ENCODE data around the gene MTNR1B.

The MTNR1B gene

DNA sequence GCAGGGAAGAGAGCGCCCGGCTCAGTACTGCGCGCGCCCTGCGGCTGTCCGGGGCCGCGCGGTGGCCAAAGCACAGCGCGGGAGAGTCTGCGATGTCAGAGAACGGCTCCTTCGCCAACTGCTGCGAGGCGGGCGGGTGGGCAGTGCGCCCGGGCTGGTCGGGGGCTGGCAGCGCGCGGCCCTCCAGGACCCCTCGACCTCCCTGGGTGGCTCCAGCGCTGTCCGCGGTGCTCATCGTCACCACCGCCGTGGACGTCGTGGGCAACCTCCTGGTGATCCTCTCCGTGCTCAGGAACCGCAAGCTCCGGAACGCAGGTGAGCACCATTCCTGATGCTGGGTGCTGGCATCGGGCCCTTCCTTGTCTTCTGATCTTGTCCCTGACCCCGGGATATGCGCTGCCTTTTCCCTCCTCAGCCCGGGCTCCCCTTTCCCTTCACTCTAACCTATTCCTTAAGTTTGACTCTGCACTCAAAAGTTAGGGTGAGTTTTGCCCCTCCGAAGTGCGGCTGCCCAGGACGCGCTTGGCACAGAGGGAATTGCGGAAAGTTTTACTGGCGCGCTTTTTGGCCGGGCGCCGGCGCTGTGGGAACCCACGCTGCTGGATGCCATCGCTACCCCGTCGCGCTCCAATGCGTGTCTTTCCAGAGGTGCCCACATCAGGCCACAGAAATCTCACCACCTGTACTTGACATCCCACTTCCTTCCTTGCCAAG is at the start of gene MTNR1B:
MTNR1B (plus strand) TSS at position 18 of the 714 bp plus-strand sequence; CDS start at position 93, 75 bp downstream.
- TF ChIP-seq, protein P1, sequence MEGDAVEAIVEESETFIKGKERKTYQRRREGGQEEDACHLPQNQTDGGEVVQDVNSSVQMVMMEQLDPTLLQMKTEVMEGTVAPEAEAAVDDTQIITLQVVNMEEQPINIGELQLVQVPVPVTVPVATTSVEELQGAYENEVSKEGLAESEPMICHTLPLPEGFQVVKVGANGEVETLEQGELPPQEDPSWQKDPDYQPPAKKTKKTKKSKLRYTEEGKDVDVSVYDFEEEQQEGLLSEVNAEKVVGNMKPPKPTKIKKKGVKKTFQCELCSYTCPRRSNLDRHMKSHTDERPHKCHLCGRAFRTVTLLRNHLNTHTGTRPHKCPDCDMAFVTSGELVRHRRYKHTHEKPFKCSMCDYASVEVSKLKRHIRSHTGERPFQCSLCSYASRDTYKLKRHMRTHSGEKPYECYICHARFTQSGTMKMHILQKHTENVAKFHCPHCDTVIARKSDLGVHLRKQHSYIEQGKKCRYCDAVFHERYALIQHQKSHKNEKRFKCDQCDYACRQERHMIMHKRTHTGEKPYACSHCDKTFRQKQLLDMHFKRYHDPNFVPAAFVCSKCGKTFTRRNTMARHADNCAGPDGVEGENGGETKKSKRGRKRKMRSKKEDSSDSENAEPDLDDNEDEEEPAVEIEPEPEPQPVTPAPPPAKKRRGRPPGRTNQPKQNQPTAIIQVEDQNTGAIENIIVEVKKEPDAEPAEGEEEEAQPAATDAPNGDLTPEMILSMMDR (IDR thresholded peaks at IDR 0.05; ENCODE audit: extremely low read depth, missing control alignments) = no peak
- DNase-seq (ENCODE audit: low spot score) = no peak

DNA sequence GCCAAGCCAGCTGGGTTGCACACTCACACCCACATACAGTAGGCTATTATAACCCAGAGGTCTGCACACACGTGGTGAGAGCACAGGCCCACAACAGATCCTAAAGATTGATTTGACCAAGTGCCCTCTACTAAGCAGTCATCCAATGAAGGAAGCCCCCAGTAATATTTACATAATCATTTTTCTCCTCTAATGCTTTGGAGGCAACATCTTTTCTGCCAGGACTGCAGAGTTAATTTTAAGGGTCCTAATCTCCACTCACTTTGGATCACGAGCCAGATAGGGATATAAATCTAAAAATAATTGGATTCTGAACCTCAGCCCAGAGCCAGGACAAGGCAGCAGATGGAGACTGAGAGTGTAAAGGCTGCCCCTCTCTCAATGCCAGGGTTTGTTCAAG is 49.1 kb upstream of the MTNR1B start:
- no peak for DNase-seq (ENCODE audit: low spot score)
- TF ChIP-seq, protein P1 (IDR thresholded peaks at IDR 0.05; ENCODE audit: extremely low read depth, missing control alignments) = no peak

DNA sequence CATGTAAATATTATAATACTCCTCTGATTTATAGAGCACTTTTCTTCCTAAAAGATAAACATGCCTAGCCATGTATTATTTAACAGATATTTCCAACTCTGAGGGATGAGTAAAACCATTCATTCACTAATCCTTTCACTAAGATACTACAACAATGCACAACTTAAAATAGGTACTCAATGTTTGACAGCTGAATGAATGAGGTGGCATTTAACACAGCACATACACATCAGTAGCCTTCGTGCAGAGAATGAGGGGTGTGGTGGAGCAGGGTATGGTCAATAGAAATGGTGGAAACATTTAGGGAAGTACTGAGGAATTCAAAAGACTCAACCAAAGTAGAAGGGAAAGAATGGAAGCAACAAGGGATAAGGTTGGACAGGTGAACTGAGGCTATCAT is 46.7 kb upstream of the MTNR1B start:
- TF ChIP-seq, protein P1 (IDR thresholded peaks at IDR 0.05; ENCODE audit: extremely low read depth, missing control alignments) = no peak
- DNase-seq (ENCODE audit: low spot score) = no peak

DNA sequence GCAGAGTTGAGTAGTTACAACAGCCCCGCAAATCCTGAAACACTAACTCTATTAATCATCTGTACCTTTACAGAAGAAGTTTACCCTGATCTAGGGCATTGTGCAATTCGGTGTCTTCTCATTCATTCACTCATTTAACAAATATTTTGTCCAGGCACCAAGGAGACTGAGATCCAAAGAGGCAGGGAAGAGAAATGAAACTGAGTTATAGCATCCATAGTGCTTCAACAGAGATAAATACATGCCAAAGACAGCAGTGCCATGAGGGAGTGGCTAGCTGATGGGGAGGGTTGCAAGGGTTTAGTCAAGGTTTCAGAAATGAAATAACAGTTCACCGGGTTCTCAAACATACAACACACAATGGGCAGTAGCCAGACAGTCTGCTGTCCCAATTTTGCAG is 40.2 kb upstream of the MTNR1B start:
- DNase-seq (ENCODE audit: low spot score) = no peak
- TF ChIP-seq, protein P1 (IDR thresholded peaks at IDR 0.05; ENCODE audit: extremely low read depth, missing control alignments) = no peak

DNA sequence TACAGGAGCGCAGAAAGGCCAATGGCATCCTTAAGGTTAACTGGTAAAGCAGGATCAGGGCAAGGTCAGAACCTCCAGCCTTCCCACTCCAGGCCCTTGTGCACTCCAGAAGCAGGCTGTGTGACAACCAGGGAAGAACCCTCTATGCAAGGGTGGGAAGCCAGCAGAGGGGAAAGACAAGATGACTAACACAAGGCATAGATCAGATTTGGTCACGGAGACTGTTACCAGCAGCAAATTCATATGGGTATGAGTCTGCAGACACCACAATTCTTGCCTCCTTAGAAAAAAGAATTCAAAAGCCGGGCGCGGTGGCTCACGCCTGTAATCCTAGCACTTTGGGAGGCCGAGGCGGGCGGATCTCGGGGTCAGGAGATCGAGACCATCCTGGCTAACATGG is 39.8 kb upstream of the MTNR1B start:
- TF ChIP-seq, protein P1 (IDR thresholded peaks at IDR 0.05; ENCODE audit: extremely low read depth, missing control alignments) = no peak
- no peak for DNase-seq (ENCODE audit: low spot score)

DNA sequence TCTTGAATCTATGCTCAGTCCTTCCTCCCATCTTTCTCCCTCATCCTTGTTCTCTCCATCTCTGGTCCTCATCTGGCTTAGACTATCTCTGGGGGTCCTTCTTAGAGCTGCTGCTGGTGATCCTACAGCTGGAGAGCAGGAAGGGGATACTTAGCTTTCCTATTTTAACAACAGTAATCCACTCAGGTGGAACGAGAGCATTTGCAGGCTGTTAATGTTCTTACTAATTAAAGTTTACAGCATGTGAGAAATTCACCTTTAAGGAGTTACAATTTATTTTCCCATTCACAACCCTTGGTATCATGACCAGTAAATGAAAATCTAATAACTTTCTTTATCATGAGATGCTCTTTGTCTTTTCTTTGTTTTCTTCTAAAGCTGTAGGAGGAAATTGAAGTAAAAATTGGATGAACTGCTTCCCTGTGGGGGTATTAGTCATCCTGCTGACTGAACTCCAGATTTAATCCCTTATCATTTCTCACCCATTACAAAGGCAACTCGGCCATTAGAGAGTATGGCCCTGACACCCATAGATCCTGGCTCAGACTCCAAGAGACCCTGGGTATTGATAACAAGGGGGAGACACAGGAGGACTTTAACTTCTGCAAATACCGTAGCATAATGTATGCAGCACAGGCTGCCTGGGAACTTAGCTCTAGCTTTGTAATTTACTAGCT is 37.6 kb upstream of the MTNR1B start:
- TF ChIP-seq, protein P1 (IDR thresholded peaks at IDR 0.05; ENCODE audit: extremely low read depth, missing control alignments) = no peak
- DNase-seq (ENCODE audit: low spot score) = no peak

DNA sequence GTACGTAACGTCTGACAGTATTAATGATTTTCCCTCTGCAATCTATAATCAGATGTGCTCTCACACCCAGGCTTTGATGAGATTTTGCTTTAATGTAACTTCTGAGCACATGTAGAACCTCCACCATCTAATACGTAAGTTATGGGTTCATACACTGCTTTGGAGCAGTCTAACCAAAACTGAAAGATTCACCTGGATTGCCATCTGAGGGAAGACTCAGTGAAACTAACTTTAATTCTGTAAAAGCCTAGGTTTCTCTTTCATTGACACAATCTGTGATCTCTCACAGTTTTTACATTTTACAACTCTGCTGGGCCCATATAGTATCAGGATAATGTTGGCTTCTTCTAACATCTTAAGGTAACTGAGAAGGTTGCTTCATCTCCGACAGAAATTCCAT is 30.1 kb upstream of the MTNR1B start:
- TF ChIP-seq, protein P1 (IDR thresholded peaks at IDR 0.05; ENCODE audit: extremely low read depth, missing control alignments) = no peak
- DNase-seq (ENCODE audit: low spot score) = no peak

Measured in GM20000 (cell line).